GM18907 (cell line): ENCODE results near the gene MYO9B.
"Not testable (repeated sequence)": the region's sequence is repeated elsewhere in the genome, so short reads cannot be mapped to it uniquely, and the experiment has no call there.

Source experiments
- ATAC-seq: cut with Tn5 transposase; IDR thresholded peaks from one replicate; pipeline ENCODE4 v1.9.1; 2021; ENCODE audit warnings: mild to moderate bottlenecking, moderate library complexity; ENCODE audit not compliant: unreplicated experiment

The MYO9B gene

DNA sequence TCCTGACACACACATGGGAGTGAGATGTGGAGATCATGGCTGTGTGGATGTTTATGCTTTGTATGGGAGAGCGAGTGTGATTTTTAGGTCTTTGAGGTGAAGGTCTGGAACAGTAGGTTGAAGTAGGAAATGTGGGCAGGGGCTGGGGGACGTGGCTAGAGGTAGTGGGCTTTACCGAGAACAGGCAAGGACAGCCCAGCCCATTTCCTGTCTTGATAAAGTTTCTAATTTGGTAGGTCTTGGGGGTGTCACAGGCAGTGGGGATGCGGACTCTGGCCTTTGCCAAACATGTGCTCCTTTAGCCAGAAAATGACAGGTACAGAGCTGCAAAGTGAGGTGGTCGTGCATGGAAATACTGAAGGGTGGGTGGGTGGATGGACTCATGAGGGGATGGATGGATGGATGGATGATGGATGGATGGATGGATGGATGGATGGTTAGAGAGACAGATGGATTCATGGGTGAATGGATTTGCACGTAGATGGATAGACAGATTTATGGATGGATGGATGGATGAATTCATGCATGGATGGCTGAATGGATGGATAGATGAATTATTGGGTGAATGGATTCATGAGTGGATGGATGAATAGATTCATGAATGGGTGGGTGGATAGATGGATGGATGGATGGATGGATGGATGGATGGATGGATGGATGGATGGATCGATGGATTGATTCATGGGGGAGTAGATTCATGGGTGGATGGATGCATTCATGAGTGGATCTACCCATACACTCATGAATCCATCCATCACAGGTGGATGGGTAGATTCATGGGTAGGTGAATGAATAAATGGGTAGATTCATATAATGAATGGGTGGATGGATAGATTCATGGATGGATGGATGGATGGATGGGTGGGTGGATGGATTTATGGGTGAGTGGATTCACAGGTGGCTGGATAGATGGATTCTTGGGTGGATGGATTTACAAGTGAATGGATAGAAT lies 70.2 kb downstream of the MYO9B start:
- ATAC-seq: no peak

GRCh38 chr19:17148130-17148529 lies 72.6 kb downstream of the MYO9B start:
- no peak for ATAC-seq

GRCh38 chr19:17149393-17150135 lies 74.0 kb downstream of the MYO9B start:
- ATAC-seq: no peak

DNA sequence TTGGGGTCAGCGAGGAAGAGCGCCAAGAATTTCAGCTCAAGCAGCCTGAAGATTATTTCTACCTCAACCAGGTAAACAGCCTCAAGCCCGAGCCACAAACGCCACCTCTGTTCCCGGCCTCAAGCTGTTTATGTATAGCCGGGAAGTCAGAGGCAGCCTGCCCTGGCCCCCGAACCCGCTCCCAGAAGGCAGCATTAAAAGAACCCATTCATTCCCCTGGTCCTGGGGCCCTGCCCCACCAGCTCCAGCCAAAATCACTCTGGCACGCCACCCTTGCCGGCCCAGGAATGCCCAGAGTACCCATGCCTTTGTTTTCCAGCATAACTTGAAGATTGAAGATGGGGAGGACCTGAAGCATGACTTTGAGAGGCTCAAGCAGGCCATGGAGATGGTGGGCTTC lies 78.4 kb downstream of the MYO9B start:
- no peak for ATAC-seq

GRCh38 chr19:17155251-17155650 lies 79.7 kb downstream of the MYO9B start:
- ATAC-seq: no peak

- ATAC-seq: no peak
Observed at GRCh38 chr19:17156296-17156946, 80.8 kb downstream of the MYO9B start.

- no peak for ATAC-seq
Observed at GRCh38 chr19:17156947-17157302, 81.3 kb downstream of the MYO9B start.

DNA sequence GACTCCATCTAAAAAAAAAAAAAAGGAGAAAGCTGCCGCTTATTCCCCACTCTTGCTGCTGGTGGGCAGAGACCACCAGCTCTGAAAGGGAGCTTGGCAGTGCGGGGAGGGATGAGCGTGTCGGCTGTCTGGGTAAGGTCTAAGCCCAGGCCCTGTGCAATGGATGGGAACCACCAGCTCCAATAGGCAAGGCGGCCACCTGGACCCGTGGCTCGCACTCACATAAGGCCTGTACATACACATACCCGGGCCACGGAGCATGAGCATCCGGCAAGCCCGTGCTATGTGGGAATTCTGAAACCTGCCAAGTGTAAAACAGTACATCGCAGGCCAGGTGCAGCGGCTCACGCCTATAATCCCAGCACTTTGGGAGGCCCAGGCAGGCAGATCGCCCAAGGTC lies 83.0 kb downstream of the MYO9B start:
- no peak for ATAC-seq

GRCh38 chr19:17159466-17160393 lies 84.2 kb downstream of the MYO9B start:
- no peak for ATAC-seq

DNA sequence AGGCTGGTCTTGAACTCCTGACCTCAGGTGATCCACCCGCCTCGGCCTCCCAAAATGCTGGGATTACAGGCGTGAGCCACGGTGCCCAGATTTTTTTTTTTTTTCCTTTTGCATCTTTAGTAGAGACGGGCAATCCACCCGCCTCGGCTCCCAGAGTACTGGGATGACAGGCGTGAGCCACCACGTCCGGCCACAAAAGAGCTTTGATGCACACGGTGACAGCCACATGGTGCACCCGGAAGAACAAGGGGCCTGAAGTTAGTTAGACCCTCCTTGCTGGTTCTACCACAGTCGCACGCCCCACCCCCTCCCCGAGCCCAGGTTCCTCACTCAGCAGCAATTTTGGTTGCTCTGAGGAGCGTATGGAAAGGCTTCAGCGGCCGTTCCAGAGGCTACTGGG lies 85.3 kb downstream of the MYO9B start:
- ATAC-seq: no peak

DNA sequence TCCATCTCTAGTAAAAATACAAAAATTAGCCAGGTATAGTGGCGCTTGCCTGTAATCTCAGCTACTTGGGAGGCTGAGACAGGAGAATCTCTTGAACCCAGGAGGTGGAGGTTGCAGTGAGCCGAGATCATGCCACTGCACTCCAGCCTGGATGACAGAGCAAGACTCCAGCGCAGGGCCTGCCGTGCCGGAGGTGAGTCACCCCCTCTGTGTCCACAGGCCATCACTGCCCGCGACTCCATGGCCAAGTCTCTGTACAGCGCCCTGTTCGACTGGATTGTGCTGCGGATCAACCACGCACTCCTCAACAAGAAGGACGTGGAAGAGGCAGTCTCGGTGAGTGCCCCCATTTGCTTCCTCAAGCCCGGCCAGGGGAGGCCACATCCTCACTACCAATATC lies 86.6 kb downstream of the MYO9B start:
- not testable (repeated sequence) for ATAC-seq

DNA sequence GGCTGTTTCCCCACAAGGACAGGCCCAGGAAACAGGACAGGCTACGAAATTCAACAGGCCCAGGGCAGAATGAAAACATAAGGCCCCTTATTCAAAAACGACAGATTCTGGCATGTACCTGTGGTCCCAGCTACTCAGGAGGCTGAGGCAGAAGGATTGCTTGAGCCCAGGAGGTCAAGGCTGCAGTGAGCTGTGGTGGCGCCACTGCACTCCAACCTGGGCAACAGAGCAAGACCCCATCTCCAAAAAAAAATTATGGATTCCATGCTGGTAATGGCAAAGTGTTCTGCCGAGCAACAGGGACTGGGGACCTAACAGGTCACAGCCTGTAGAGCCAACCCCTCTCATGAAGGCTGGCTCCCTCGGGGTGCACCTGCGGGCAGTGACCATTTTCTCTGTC lies 87.0 kb downstream of the MYO9B start:
- ATAC-seq: no peak

DNA sequence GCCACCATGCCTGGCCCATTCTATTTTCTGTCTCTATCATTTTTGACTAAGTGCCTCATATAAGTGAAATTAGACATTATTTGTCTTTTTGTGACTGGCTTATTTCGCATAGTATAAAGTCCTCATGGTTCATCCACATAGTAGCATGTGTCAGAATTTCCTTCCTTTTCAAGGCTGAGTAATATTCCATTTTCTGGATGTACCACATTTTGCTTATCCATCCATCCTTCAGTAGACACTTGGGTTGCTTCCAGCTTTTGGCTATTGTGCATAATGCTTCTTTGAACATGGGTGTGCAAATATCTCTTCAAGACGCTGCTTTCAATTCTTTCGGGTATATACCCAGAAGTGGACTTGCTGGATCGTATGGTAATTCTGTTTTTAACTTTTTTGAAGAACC lies 88.1 kb downstream of the MYO9B start:
- ATAC-seq: no peak

DNA sequence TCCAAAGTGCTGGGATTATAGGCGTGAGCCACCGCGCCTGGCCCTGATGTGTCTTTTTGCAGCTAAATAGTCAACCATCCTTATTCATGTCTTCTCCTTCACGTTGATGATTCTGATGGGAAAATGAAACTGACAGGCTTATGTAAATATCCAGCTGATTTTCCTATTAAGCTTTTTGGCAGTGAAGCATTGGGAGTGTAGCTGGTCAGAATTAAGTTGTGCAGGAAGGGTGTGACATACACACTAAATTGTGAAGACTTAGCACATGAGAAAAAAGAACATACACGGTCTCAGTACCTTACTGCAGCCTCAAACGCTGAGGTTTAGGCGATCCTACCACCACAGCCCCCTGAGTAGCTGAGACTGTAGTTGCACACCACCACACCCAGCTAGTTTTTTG lies 89.1 kb downstream of the MYO9B start:
- ATAC-seq: no peak

- no peak for ATAC-seq
Observed at GRCh38 chr19:17165715-17166114, 90.1 kb downstream of the MYO9B start.

GRCh38 chr19:17170538-17171297 lies 95.1 kb downstream of the MYO9B start:
- no peak for ATAC-seq

- ATAC-seq: no peak
Observed at GRCh38 chr19:17171874-17172273, 96.3 kb downstream of the MYO9B start.

- ATAC-seq: no peak
Observed at GRCh38 chr19:17172624-17173345, 97.2 kb downstream of the MYO9B start.

DNA sequence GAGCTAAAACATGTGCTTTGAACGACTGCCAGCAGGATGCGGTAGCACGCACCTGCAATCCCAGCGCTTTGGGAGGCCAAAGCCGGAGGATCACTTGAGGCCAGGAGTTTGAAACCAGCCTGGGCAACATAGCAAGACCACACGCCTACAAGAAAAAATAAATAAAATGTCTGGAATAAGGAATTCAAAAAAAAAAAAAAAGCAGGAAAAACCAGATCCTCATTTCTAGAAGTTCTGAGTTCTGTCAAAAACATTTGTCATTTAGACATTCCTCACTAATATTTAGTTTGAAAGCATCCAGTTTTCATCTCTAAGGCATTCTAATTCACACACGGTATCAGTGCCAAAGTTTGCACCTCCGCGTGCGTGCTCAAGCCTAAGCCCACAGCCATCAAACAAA lies 102.7 kb downstream of the MYO9B start:
- no peak for ATAC-seq
